Endothelial cell of umbilical vein (primary cell): Measurements from ENCODE around the gene TNNT3. TPM values are rescaled to one million over a fixed set of nuclear protein-coding genes. Genes with fewer than 3 reads are reported as not detected.

Source experiments
- BruUV-seq: library from RNA; stranded (reverse); fragments of 400-500 nt; replicated peaks from 2 replicates; lab custom pipeline; 2021; lab: Mats Ljungman, UMichigan
- CTCF ChIA-PET: fragments of 300-600, 350-600 bp; sonication (Branson Sonifier 250); formaldehyde crosslinking; loops from one replicate; lab custom pipeline; 2021; ENCODE audit warnings: antibody characterized with exemption, inconsistent platforms; lab: Charles Lee
- POLR2A ChIA-PET: fragments of 300-600, 350-600 bp; sonication (Branson Sonifier 250); formaldehyde crosslinking; loops from one replicate; lab custom pipeline; 2021; ENCODE audit warnings: antibody characterized with exemption, inconsistent platforms; lab: Charles Lee
- DNase-seq: peaks from one replicate; pipeline ENCODE4 v3.0.0-alpha.2; 2011; ENCODE audit warnings: low read depth, low spot score
- FAIRE-seq: peaks from 2 replicates; lab custom pipeline; 2011; peaks lifted over from hg19 to GRCh38; lab: Jason Lieb, UNC
- H2AFZ ChIP-seq: 2 replicates; pipeline ENCODE4 v1.6.0; 2012; ENCODE audit warnings: low read depth, low read length, control low read depth, inconsistent platforms
- H3K27ac ChIP-seq: 2 replicates; pipeline ENCODE4 v1.5.1; 2011; ENCODE audit warnings: low read depth, mild to moderate bottlenecking, control low read depth, low read length, moderate library complexity; ENCODE audit not compliant: insufficient read depth
- H3K27me3 ChIP-seq, 2 experiments: 2 replicates each; pipeline versions ENCODE4 v1.6.0 to v1.6.1; 2011; ENCODE audit warnings: low read length in 2 of 2, mixed read lengths in 1 of 2; ENCODE audit not compliant: control insufficient read depth in 2 of 2, insufficient read depth in 2 of 2
- H3K36me3 ChIP-seq, 2 experiments: 2 replicates in 1 of 2; 3 replicates in 1 of 2; pipeline ENCODE4 v1.5.1; 2011; ENCODE audit warnings: low read length in 2 of 2, mild to moderate bottlenecking in 1 of 2, moderate library complexity in 1 of 2; ENCODE audit not compliant: control insufficient read depth in 2 of 2, insufficient read depth in 2 of 2; ENCODE audit errors: extremely low read depth in 1 of 2
- H3K4me1 ChIP-seq: 3 replicates; pipeline ENCODE4 v1.5.1; 2011; ENCODE audit warnings: mild to moderate bottlenecking, low read length; ENCODE audit not compliant: control insufficient read depth, insufficient read depth; ENCODE audit errors: extremely low read depth
- H3K4me2 ChIP-seq: 2 replicates; pipeline ENCODE4 v1.6.1; 2011; ENCODE audit warnings: low read length, control low read depth, mixed read lengths; ENCODE audit not compliant: insufficient read depth
- H3K4me3 ChIP-seq, 3 experiments: fragments of 200-600 bp in 1 of 3; sonication (generic), shearing (Covaris generic) in 1 of 3; replicated peaks in 1 of 3; 2 replicates each; pipeline ENCODE4 v1.5.1; 2011 to 2016; ENCODE audit warnings: control low read depth in 3 of 3, low read length in 3 of 3, mild to moderate bottlenecking in 2 of 3, inconsistent platforms in 1 of 3, low read depth in 1 of 3, moderate library complexity in 1 of 3; ENCODE audit not compliant: insufficient read depth in 1 of 3
- H3K79me2 ChIP-seq: 2 replicates; pipeline ENCODE4 v1.6.0; 2012; ENCODE audit warnings: low read length, inconsistent platforms; ENCODE audit not compliant: control insufficient read depth, insufficient read depth
- H3K9ac ChIP-seq: replicated peaks from 2 replicates; pipeline ENCODE3; 2011; ENCODE audit warnings: low read length, control low read depth; ENCODE audit not compliant: insufficient read depth; ENCODE audit errors: extremely low read depth
- H3K9me1 ChIP-seq: replicated peaks from 3 replicates; pipeline ENCODE4 v1.6.0; 2011; ENCODE audit warnings: mild to moderate bottlenecking, low read length; ENCODE audit not compliant: control insufficient read depth, insufficient read depth; ENCODE audit errors: extremely low read depth
- H3K9me3 ChIP-seq: replicated peaks from 2 replicates; pipeline ENCODE4 v1.5.1; 2012; ENCODE audit warnings: low read length, inconsistent platforms; ENCODE audit not compliant: control insufficient read depth, insufficient read depth
- H4K20me1 ChIP-seq: replicated peaks from 2 replicates; pipeline ENCODE3; 2011; ENCODE audit warnings: mild to moderate bottlenecking, low read length; ENCODE audit not compliant: control insufficient read depth, insufficient read depth; ENCODE audit errors: extremely low read depth
- EZH2 ChIP-seq: IDR thresholded peaks from 2 replicates; pipeline ENCODE4 v1.6.1; 2012; ENCODE audit warnings: borderline replicate concordance, low read depth, mild to moderate bottlenecking, moderate library complexity, low read length, inconsistent platforms; ENCODE audit not compliant: severe bottlenecking
- FOS ChIP-seq: IDR thresholded peaks from 2 replicates; pipeline ENCODE4 v1.6.1; 2011; ENCODE audit warnings: mild to moderate bottlenecking, low read length, moderate library complexity, borderline replicate concordance; ENCODE audit not compliant: insufficient read depth
- GATA2 ChIP-seq: IDR thresholded peaks from 2 replicates; pipeline ENCODE4 v1.7.0; 2011; ENCODE audit warnings: low read depth, mild to moderate bottlenecking, moderate library complexity, mixed read lengths, low read length; ENCODE audit not compliant: insufficient read length, insufficient read depth
- JUN ChIP-seq: IDR thresholded peaks from 2 replicates; pipeline ENCODE4 v1.6.1; 2011; ENCODE audit warnings: borderline replicate concordance, low read depth; ENCODE audit not compliant: insufficient read length, insufficient read depth
- MYC ChIP-seq: IDR thresholded peaks from one replicate; pipeline ENCODE4 v1.6.1; 2011; ENCODE audit warnings: mild to moderate bottlenecking, low read depth, low read length
- POLR2A ChIP-seq: IDR thresholded peaks from 2 replicates; pipeline ENCODE4 v1.6.1; 2012; ENCODE audit warnings: low read depth, mild to moderate bottlenecking, control low read depth, low read length
- POLR2AphosphoS5 ChIP-seq: IDR thresholded peaks from 2 replicates; pipeline ENCODE4 v1.6.1; 2012; ENCODE audit warnings: low read depth, mild to moderate bottlenecking, control low read depth, low read length, moderate library complexity; ENCODE audit not compliant: insufficient read depth
- dilution Hi-C: fragments of 300-500 bp; cut with MboI; formaldehyde crosslinking; loops from one replicate; pipeline ENCODE4 v1.15.0; 2019; ENCODE audit warnings: low sequenced_read_pairs; ENCODE audit not compliant: extremely low pct_ligation_motif_present
- intact Hi-C: fragments of 100-400 bp; cut with micrococcal nuclease; formaldehyde crosslinking; loops from one replicate; pipeline ENCODE4 v1.10.0; 2022
- polyA plus RNA-seq, 4 experiments: library from polyadenylated mRNA; depleted of rRNA in 3 of 4; stranded (reverse) in 3 of 4; unstranded in 1 of 4; fragments of >200 nt; gene quantifications; 2 replicates each; pipeline versions ENCODE4 v1.2.1 to v1.2.3, GENCODE V29; 2011 to 2012; ENCODE audit warnings: missing spikeins in 1 of 4
- total RNA-seq: library from RNA; stranded (reverse); gene quantifications from 2 replicates; pipeline ENCODE4 v1.2.3, GENCODE V29; 2021
- TF ChIP-seq, protein P1 (sequence below), 2 donors: IDR thresholded peaks; 1 replicate in 1 of 2; 2 replicates in 1 of 2; pipeline ENCODE4 v1.5.1; 2011; ENCODE audit warnings: low read length in 2 of 2, mild to moderate bottlenecking in 2 of 2, moderate library complexity in 2 of 2, control low read depth in 1 of 2, inconsistent platforms in 1 of 2, low read depth in 1 of 2; ENCODE audit not compliant: insufficient read depth in 1 of 2; ENCODE audit errors: extremely low read depth in 1 of 2
- TF ChIP-seq, protein P2 (sequence below): IDR thresholded peaks from 2 replicates; pipeline ENCODE4 v1.6.1; 2011; ENCODE audit not compliant: insufficient read depth, insufficient read length

The TNNT3 gene
- total and polyA plus RNA-seq, 2 donors (not counting 3 experiments of a cell fraction or from before 2014, with no cell fraction given), result not detected

GRCh38 chr11:1928470-1928890 lies 9.0 kb downstream of the TNNT3 start:
- H3K9ac ChIP-seq, result no peak overlapping the region
- CTCF ChIA-PET, result no interaction called here
- POLR2A ChIA-PET, result no interaction called here
- H3K4me3 ChIP-seq, result no peak overlapping the region
- DNase-seq, result no peak
- no TSS peak for BruUV-seq
- no peaks in the 10 kb centered on the region for H4K20me1 ChIP-seq
- no peaks in the 10 kb centered on the region for H3K27me3 ChIP-seq
- TF ChIP-seq POLR2AphosphoS5 (no peak), EZH2 (no peak), GATA2 (no peak), JUN (no peak), MYC (no peak), POLR2A (no peak), FOS (no peak)
- TF ChIP-seq, protein P1, sequence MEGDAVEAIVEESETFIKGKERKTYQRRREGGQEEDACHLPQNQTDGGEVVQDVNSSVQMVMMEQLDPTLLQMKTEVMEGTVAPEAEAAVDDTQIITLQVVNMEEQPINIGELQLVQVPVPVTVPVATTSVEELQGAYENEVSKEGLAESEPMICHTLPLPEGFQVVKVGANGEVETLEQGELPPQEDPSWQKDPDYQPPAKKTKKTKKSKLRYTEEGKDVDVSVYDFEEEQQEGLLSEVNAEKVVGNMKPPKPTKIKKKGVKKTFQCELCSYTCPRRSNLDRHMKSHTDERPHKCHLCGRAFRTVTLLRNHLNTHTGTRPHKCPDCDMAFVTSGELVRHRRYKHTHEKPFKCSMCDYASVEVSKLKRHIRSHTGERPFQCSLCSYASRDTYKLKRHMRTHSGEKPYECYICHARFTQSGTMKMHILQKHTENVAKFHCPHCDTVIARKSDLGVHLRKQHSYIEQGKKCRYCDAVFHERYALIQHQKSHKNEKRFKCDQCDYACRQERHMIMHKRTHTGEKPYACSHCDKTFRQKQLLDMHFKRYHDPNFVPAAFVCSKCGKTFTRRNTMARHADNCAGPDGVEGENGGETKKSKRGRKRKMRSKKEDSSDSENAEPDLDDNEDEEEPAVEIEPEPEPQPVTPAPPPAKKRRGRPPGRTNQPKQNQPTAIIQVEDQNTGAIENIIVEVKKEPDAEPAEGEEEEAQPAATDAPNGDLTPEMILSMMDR (IDR thresholded peaks at IDR 0.05; ENCODE audit: extremely low read depth in 1 of 2, insufficient read depth in 1 of 2, low read depth in 1 of 2, low read length in 2 of 2), result no peak
- TF ChIP-seq, protein P2, sequence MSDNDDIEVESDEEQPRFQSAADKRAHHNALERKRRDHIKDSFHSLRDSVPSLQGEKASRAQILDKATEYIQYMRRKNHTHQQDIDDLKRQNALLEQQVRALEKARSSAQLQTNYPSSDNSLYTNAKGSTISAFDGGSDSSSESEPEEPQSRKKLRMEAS, result no peak
- H3K79me2 ChIP-seq, result no peaks in the 10 kb centered on the region
- no peaks in the 10 kb centered on the region for H3K9me1 ChIP-seq
- dilution Hi-C loops (no loop called here), intact Hi-C loops (no loop called here)
- H3K9me3 ChIP-seq, result no peaks in the 10 kb centered on the region
- no peak overlapping the region for H2AFZ ChIP-seq
- no peak overlapping the region for H3K27ac ChIP-seq
- no peak for FAIRE-seq
- no peaks in the 10 kb centered on the region for H3K4me1 ChIP-seq
- H3K36me3 ChIP-seq, result no peaks in the 10 kb centered on the region
- H3K4me2 ChIP-seq, result no peak overlapping the region
